ENCODE data around the gene TMEM38B.

Gene TMEM38B

GRCh38 chr9:105694190-105694847 lies at the start of gene TMEM38B:
Gene TMEM38B (plus strand): TSS chr9:105694541. CDS start chr9:105694661, 120 bp downstream.
- peak; percentile 68 for DNase-seq

DNA sequence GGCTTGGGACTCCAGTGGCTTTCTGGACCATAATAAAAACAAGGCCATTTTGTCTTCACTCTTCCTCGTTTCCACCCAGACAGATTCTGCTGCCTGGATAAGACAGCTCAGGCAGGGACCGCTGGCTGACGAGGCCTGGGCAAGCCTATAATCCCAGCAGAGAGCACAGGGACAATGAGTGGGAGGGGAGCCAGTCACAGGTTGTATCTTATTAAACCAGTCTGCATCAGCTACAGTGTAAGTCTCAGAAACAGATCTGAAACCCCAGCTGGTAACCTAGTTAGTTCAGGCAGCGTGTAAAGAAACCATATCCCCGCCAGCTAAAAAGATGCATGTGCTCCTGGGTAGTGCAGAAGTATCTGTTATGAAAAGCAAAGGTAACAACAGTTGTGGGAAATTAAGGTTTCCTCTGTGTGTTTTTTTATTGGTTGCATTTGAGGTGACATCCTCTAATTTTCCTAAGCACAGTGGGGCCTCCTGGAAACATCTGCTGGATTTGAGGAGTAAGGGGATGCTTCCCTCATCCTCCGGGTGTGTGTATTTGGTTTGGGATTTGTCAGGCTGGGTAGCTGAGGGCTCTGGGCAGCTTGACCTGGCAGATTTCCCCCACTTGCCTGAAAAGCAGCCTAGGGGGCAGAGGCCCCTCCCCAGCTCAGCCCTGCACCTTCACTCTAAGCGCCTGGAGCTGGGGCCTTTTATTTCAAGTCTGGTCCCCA lies 47.3 kb upstream of the TMEM38B start:
- no peak for DNase-seq

GRCh38 chr9:105647595-105648349 lies 46.6 kb upstream of the TMEM38B start:
- DNase-seq = no peak

DNA sequence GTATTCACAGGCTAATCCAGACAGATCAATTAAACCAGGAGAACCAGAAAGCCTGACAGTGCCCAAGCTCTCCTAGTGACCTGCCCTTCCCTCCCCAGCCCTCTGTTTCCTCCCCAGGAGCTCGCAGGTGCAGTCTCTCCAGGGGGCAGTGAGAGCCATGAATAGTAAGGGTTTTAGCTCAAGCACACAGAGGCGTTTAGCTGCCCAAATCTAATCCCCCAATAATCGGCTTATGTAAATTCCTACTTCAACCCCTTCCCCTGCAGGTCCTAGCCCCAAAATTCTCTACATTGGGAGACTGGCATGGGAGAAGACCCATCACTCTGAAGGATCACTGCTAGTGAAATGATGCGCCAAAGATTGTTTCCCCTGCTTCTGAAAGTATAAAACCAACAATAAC lies 42.5 kb upstream of the TMEM38B start:
- no peak for DNase-seq

GRCh38 chr9:105656131-105656921 lies 38.0 kb upstream of the TMEM38B start:
- no peak for DNase-seq

- no peak for DNase-seq
These were observed 36.0 kb upstream of the TMEM38B start for GRCh38 chr9:105658351-105658750.

GRCh38 chr9:105661011-105661410 lies 33.3 kb upstream of the TMEM38B start:
- no peak for DNase-seq

DNA sequence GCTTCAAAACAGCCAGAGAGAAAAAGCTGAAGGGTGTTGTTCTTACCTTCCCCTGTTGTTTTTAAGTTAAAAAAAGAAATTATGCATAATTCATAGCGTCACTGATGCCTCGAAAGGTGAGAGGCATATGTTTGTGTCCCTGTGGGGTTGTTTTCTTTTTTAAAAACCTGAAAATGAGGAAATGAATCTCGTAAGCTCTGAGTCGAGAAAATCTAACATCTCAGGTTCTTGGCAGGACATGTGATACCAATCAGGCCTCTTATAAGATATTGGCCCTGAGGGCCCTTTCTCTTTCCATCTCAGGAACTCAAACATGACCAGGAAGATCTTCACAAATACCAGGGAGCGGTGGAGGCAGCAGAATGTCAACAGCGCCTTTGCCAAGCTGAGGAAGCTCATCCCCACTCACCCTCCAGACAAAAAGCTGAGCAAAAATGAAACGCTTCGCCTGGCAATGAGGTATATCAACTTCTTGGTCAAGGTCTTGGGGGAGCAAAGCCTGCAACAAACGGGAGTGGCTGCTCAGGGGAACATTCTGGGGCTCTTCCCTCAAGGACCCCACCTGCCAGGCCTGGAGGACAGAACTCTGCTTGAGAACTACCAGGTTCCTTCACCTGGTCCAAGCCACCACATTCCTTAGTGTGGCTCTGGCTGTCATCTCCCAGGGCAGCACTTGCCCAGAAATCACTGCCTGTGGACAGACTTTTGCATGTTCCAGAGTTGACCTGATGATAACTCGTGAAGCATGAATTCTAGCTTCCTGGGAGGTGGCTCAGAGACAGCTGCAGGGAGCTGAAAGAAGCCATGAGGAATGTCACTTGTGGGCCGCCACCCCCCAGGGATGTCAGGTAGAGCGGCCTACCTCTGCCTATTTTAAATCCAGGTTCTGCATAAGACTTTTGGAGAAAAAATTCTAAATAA lies 31.9 kb upstream of the TMEM38B start, which contains the start of gene TAL2:
TSS of gene TAL2 (plus strand) at position 274 of the 921 bp plus-strand sequence. CDS start at position 314, 40 bp downstream.
- DNase-seq = no peak

- DNase-seq = no peak
These were observed 30.4 kb upstream of the TMEM38B start for GRCh38 chr9:105663914-105664313.

- no peak for DNase-seq
These were observed 26.5 kb upstream of the TMEM38B start for GRCh38 chr9:105667867-105668266.

- DNase-seq = no peak
These were observed 24.0 kb upstream of the TMEM38B start for GRCh38 chr9:105670315-105670714.

GRCh38 chr9:105670775-105671174 lies 23.6 kb upstream of the TMEM38B start:
- DNase-seq = no peak

DNA sequence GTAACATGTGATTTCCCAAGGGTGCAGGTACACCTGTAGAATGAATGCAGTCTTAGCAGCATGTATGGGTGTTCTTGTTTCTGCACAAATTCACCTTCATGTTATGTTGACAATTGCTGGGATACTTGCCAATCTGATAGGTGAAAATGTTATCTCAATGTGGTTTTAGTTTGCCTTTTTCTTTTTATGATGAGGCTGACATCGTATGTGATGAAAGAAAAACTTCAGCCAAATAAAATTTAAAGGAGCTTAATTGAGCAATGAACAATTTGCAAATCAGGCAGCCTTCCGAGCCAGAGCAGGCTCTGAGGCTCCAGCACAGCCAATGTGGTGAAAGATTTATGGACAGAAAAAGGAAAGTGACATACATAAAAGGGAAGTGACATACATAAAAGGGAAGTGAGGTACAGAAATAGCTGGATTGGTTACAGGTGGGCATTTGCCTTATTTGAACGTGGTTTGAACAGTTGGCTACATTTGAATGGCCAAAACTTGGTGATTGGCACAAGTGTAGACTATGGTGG lies 21.6 kb upstream of the TMEM38B start:
- DNase-seq = no peak

DNA sequence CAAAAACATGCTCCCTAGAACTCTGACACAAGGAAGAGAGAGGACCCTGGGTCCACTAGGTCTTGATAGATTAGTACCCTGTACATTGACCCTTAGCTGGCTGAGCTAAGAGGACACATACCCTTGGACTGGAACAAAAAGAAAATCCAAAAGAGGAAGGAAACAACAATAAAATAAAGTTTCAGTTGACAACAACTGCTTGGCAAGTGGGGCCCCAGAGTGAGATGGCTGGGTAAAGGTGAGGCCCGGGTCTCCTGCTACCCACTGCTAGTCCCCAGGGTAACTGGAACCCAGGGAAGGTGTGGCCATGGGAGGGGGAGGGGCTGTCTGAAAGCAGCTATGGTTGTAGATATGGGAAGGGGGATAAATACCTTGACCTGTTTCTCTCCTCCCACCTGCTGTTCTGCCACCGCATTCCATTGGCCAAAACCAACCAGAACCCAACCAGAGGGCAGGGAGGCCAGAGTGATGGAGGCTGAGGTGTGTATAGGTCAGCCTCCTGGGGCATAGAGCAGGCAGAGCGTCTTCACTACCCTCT lies 20.4 kb upstream of the TMEM38B start:
- DNase-seq = no peak

- DNase-seq = no peak
These were observed 17.9 kb upstream of the TMEM38B start for GRCh38 chr9:105676351-105676923.

- no peak for DNase-seq
These were observed 16.2 kb upstream of the TMEM38B start for GRCh38 chr9:105678163-105678562.

GRCh38 chr9:105678781-105679180 lies 15.6 kb upstream of the TMEM38B start:
- DNase-seq = no peak

DNA sequence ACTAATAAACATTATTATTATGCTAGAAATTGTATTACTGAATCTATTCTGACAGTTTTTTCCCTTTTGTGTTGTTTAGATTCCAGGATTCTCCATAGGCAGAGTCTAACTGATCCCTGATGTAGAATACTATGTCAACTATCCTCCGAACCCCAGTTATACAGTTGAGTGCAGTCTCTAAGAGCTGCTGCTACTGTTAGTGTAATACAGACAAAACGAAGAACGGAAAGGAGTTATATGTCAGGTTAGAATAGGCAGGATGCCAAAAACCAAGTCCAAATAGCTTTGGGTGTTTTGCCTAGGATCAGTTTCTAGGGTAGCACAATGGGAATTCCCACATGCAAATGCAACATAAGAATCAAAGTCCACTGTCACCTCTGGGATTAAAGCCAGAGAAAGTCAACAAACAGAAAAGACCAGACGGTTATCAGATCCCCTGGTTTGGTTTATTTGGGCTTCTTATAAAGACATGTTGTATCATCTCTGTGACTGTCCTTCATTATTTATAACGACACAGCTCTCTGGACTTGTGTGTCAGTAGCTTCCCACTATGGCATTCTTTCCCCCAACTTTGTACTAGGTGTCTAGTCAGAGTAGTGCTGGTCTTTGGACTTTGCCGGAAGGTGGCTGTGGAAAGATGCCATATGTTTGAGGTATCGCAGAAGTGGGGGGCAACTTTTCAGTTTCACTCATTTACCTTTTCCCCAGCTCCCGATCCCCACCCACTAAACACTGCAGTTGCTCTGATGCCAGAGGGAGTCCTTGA lies 14.9 kb upstream of the TMEM38B start:
- no peak for DNase-seq

DNA sequence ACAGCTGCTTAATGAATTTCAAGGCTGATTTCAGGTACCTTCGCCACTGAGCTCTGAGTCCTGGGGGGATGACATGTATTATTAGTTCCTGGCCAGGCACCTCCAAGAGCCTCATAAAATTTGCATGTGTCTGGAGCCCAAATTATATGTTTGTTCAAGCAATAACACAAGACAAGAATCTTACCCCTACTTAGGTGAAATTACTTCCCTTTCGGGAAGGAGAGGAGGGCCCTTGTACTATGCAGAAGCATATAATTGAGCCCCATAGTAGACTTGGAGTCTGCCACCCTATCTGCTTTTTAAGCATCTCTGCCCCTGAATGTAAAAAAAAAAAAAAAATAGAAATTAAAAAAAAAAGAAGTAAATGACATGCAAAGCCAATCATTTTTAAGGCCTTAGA lies 13.0 kb upstream of the TMEM38B start:
- no peak for DNase-seq

DNA sequence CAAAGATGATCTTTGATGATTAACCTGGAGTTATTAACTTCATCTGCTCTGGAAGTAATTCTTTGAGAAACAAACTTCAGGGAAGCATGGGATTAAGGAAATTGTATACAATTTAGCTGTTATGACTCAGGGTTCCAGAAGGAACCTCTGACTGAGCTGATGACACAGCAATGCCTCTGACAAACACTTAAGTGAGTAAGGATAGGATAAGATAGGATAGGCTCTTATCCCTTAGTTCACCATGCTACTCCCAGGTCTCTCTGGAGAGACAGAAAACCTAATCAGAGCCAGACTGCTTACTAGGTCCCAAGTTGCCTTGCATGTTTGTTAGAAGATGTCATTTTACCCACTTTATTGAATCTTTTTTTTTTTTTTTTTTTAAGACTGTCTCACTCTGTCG lies 12.6 kb upstream of the TMEM38B start:
- DNase-seq = no peak
